Activated effector memory CD4-positive, alpha-beta T cell treated with anti-CD3 and anti-CD28 coated beads, Interleukin-2, amount 50 U/mL, for 16 hours (primary cell): ENCODE data around the gene EZH1.

ENCODE experiments used
- DNase-seq: peaks from one replicate; pipeline ENCODE4 v3.0.0-alpha.2; 2020

Gene EZH1

GRCh38 chr17:42744806-42745617 lies at the start of gene EZH1:
EZH1 (minus strand) TSS chr17:42745040; CDS start chr17:42728941, 16,099 bp downstream.
- peak; percentile 97 for DNase-seq

- DNase-seq = no peak
These were observed 47.7 kb upstream of the EZH1 start for GRCh38 chr17:42792545-42792944.

GRCh38 chr17:42791948-42792347 lies 47.1 kb upstream of the EZH1 start:
- DNase-seq = no peak

- no peak for DNase-seq
These were observed 42.4 kb upstream of the EZH1 start for GRCh38 chr17:42787266-42787665.

- no peak for DNase-seq
These were observed 40.2 kb upstream of the EZH1 start for GRCh38 chr17:42784811-42785592.

GRCh38 chr17:42784409-42784808 lies 39.6 kb upstream of the EZH1 start:
- no peak for DNase-seq

GRCh38 chr17:42783791-42784138 lies 38.9 kb upstream of the EZH1 start:
- DNase-seq = no peak

GRCh38 chr17:42783062-42783790 lies 38.4 kb upstream of the EZH1 start:
- DNase-seq = no peak

- DNase-seq = no peak
These were observed 37.6 kb upstream of the EZH1 start for GRCh38 chr17:42782166-42783061.

- DNase-seq = no peak
These were observed 36.9 kb upstream of the EZH1 start for GRCh38 chr17:42781639-42782165.

GRCh38 chr17:42780851-42781638 lies 36.2 kb upstream of the EZH1 start:
- no peak for DNase-seq

- no peak for DNase-seq
These were observed 35.4 kb upstream of the EZH1 start, which contains the start of gene WNK4 for GRCh38 chr17:42779936-42780850. WNK4 (plus strand) TSS chr17:42780610; CDS start chr17:42780699, 89 bp downstream.

GRCh38 chr17:42779304-42779935 lies 34.6 kb upstream of the EZH1 start:
- no peak for DNase-seq

- DNase-seq = no peak
These were observed 33.7 kb upstream of the EZH1 start for GRCh38 chr17:42778570-42778969.

- no peak for DNase-seq
These were observed 30.8 kb upstream of the EZH1 start for GRCh38 chr17:42775534-42776098.

- DNase-seq = no peak
These were observed 29.4 kb upstream of the EZH1 start for GRCh38 chr17:42774066-42774745.

- DNase-seq = peak; percentile 91
These were observed 28.6 kb upstream of the EZH1 start, which contains the start of gene VPS25 for GRCh38 chr17:42773290-42774035. VPS25 (plus strand) TSS chr17:42773449; CDS start chr17:42773476, 27 bp downstream.

- no peak for DNase-seq
These were observed 28.1 kb upstream of the EZH1 start for GRCh38 chr17:42772945-42773289.
